Measurements from ENCODE around the gene OR52K2.

Gene OR52K2

DNA sequence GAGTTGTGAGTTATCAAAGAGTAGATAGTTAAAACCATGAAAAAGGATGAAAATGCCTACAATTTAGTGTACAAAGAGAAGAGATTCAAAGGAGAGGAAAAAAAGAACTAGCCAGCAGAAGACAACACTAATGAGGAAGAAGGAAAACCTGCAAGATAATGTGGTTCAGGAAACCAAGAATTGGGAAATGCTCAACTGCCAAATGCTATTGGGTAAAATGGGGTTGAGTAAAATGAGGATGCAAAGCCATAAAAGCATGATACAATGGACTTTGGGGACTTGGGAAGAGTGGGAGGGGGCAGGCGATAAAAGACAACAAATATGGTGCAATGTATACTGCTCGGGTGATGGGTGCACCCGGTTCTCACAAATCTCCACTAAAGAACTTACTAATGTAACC lies 7.6 kb upstream of the OR52K2 start:
- WGBS = no CpG with 5 or more reads among the region's 3 CpGs
- Histone ChIP-seq H3K4me1 (ENCODE audit: control insufficient read depth, insufficient read depth, low read depth, low read length) (no peaks in the 10 kb centered on the region), H4K91ac (ENCODE audit: low read length) (no peak overlapping the region), H3K9ac (ENCODE audit: low read length) (no peak overlapping the region), H3K4ac (ENCODE audit: low read depth in 1 of 2, low read length in 2 of 2) (no peak overlapping the region), H4K8ac (ENCODE audit: low read length) (no peak overlapping the region), H3K36me3 (ENCODE audit: control insufficient read depth in 1 of 2, insufficient read depth in 2 of 2, low read depth in 1 of 2, low read length in 2 of 2) (no peaks in the 10 kb centered on the region), H3K23ac (ENCODE audit: low read length in 2 of 2) (no peak overlapping the region), H3K27me3 (ENCODE audit: control insufficient read depth in 1 of 2, insufficient read depth in 1 of 2, low read length in 2 of 2) (no peaks in the 10 kb centered on the region), H3K9me3 (ENCODE audit: control insufficient read depth, low read length) (peaks cover 6% of the 10 kb centered on the region), H3K4me2 (ENCODE audit: low read length, poor library complexity, severe bottlenecking) (no peak overlapping the region), H3K4me3 (ENCODE audit: insufficient read depth in 1 of 2, low read depth in 1 of 2, low read length in 2 of 2) (no peak overlapping the region), H2AFZ (ENCODE audit: low read depth, low read length) (no peak overlapping the region), H2BK5ac (ENCODE audit: low read depth, low read length, poor library complexity, severe bottlenecking) (no peak overlapping the region), H2BK15ac (ENCODE audit: low read depth, poor library complexity, severe bottlenecking) (no peak overlapping the region), H3K27ac (ENCODE audit: low read length, poor library complexity, severe bottlenecking) (no peak overlapping the region), H3K79me1 (replicated peaks; ENCODE audit: low read length, poor library complexity, severe bottlenecking) (no peaks in the 10 kb centered on the region), H2BK120ac (ENCODE audit: low read depth, low read length) (no peak overlapping the region), H3K14ac (ENCODE audit: low read length in 2 of 2) (no peak overlapping the region), H3K18ac (ENCODE audit: low read depth in 1 of 2, low read length in 2 of 2) (no peak overlapping the region), H2BK12ac (ENCODE audit: low read length in 2 of 2) (no peak overlapping the region), H2AK5ac (ENCODE audit: low read length, severe bottlenecking) (no peak overlapping the region)
- DNase-seq = no peak

DNA sequence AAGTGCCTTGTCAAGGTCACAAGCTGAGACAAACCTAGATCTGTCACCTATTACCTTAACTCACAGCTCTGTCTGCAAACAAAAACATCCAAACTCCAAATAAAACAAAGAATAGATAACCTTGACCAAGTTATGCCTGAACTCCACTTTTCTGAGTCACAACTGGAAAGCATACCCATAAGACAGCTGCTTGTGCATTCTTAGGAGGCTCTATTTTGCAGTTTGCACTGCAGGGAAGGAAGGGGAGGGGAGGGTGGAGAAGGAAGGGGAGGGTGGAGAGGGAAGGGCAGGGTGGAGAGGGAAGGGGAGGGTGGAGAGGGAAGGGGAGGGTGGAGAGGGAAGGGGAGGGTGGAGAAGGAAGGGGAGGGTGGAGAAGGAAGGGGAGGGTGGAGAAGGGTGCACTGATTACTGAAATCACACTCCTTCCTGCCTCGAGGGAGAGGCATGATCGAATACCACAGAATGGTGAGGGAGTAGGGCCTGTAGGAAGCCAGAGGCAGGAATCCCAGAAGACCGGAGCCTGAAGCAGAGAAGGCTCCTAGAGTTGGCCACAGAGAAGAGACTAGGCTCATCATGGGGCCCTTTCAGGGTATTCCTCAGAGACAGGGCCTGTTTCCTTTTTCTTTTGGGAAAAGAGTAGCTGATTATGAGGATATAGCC lies 5.7 kb upstream of the OR52K2 start:
- no peak overlapping the region for H3K9ac ChIP-seq (ENCODE audit: low read length)
- no peak overlapping the region for H2BK5ac ChIP-seq (ENCODE audit: low read depth, low read length, poor library complexity, severe bottlenecking)
- no peak overlapping the region for H3K4ac ChIP-seq (ENCODE audit: low read depth in 1 of 2, low read length in 2 of 2)
- H3K4me3 ChIP-seq (ENCODE audit: insufficient read depth in 1 of 2, low read depth in 1 of 2, low read length in 2 of 2) = no peak overlapping the region
- H4K91ac ChIP-seq (ENCODE audit: low read length) = no peak overlapping the region
- no peak overlapping the region for H3K4me2 ChIP-seq (ENCODE audit: low read length, poor library complexity, severe bottlenecking)
- no peaks in the 10 kb centered on the region for H3K4me1 ChIP-seq (ENCODE audit: control insufficient read depth, insufficient read depth, low read depth, low read length)
- no peak overlapping the region for H4K8ac ChIP-seq (ENCODE audit: low read length)
- H2BK15ac ChIP-seq (ENCODE audit: low read depth, poor library complexity, severe bottlenecking) = no peak overlapping the region
- H3K27me3 ChIP-seq (ENCODE audit: control insufficient read depth in 1 of 2, insufficient read depth in 1 of 2, low read length in 2 of 2) = no peaks in the 10 kb centered on the region
- H2AK5ac ChIP-seq (ENCODE audit: low read length, severe bottlenecking) = no peak overlapping the region
- H3K9me3 ChIP-seq (ENCODE audit: control insufficient read depth, low read length) = peaks cover 6% of the 10 kb centered on the region
- no peak overlapping the region for H3K18ac ChIP-seq (ENCODE audit: low read depth in 1 of 2, low read length in 2 of 2)
- no peak overlapping the region for H2BK120ac ChIP-seq (ENCODE audit: low read depth, low read length)
- H3K14ac ChIP-seq (ENCODE audit: low read length in 2 of 2) = no peak overlapping the region
- H3K79me1 ChIP-seq (replicated peaks; ENCODE audit: low read length, poor library complexity, severe bottlenecking) = no peaks in the 10 kb centered on the region
- H3K23ac ChIP-seq (ENCODE audit: low read length in 2 of 2) = no peak overlapping the region
- no peak for DNase-seq
- no peak overlapping the region for H3K27ac ChIP-seq (ENCODE audit: low read length, poor library complexity, severe bottlenecking)
- no peak overlapping the region for H2BK12ac ChIP-seq (ENCODE audit: low read length in 2 of 2)
- 54% methylated on average over 3 of the region's 3 CpGs for WGBS
- no peaks in the 10 kb centered on the region for H3K36me3 ChIP-seq (ENCODE audit: control insufficient read depth in 1 of 2, insufficient read depth in 2 of 2, low read depth in 1 of 2, low read length in 2 of 2)
- H2AFZ ChIP-seq (ENCODE audit: low read depth, low read length) = no peak overlapping the region

DNA sequence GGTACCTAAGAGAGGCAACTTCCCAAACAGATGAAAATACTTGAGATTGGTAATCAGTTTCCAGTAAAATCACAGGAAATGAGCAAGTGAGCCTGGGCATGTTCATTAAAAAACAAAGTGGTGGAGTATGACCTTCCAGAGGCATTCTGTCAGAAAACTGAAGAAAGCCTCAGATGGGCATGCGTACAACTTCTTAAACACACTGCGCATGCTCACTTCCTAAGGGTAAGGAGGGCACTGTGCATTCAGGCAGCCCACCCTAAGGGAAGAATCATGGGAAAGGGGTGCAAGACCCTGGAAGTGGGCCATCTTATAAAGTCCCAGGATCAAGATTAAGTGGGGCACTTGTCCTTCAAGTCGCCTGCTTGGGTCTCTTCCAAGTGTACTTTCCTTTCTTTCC lies 4.0 kb downstream of the OR52K2 start:
- H2BK5ac ChIP-seq (ENCODE audit: low read depth, low read length, poor library complexity, severe bottlenecking) = no peak overlapping the region
- 95% methylated on average over 2 of the region's 3 CpGs for WGBS
- H3K14ac ChIP-seq (ENCODE audit: low read length in 2 of 2) = no peak overlapping the region
- H4K8ac ChIP-seq (ENCODE audit: low read length) = no peak overlapping the region
- H3K4me2 ChIP-seq (ENCODE audit: low read length, poor library complexity, severe bottlenecking) = no peak overlapping the region
- no peak overlapping the region for H3K4me3 ChIP-seq (ENCODE audit: insufficient read depth in 1 of 2, low read depth in 1 of 2, low read length in 2 of 2)
- DNase-seq = no peak
- H3K4me1 ChIP-seq (ENCODE audit: control insufficient read depth, insufficient read depth, low read depth, low read length) = no peaks in the 10 kb centered on the region
- no peaks in the 10 kb centered on the region for H3K36me3 ChIP-seq (ENCODE audit: control insufficient read depth in 1 of 2, insufficient read depth in 2 of 2, low read depth in 1 of 2, low read length in 2 of 2)
- H3K9ac ChIP-seq (ENCODE audit: low read length) = no peak overlapping the region
- no peak overlapping the region for H2BK15ac ChIP-seq (ENCODE audit: low read depth, poor library complexity, severe bottlenecking)
- H3K23ac ChIP-seq (ENCODE audit: low read length in 2 of 2) = no peak overlapping the region
- H2AFZ ChIP-seq (ENCODE audit: low read depth, low read length) = no peak overlapping the region
- no peak overlapping the region for H3K18ac ChIP-seq (ENCODE audit: low read depth in 1 of 2, low read length in 2 of 2)
- H3K79me1 ChIP-seq (replicated peaks; ENCODE audit: low read length, poor library complexity, severe bottlenecking) = no peaks in the 10 kb centered on the region
- no peak overlapping the region for H3K27ac ChIP-seq (ENCODE audit: low read length, poor library complexity, severe bottlenecking)
- H2BK12ac ChIP-seq (ENCODE audit: low read length in 2 of 2) = no peak overlapping the region
- H3K27me3 ChIP-seq (ENCODE audit: control insufficient read depth in 1 of 2, insufficient read depth in 1 of 2, low read length in 2 of 2) = no peaks in the 10 kb centered on the region
- H4K91ac ChIP-seq (ENCODE audit: low read length) = no peak overlapping the region
- H3K4ac ChIP-seq (ENCODE audit: low read depth in 1 of 2, low read length in 2 of 2) = no peak overlapping the region
- H3K9me3 ChIP-seq (ENCODE audit: control insufficient read depth, low read length) = peaks cover 4% of the 10 kb centered on the region
- no peak overlapping the region for H2AK5ac ChIP-seq (ENCODE audit: low read length, severe bottlenecking)
- H2BK120ac ChIP-seq (ENCODE audit: low read depth, low read length) = no peak overlapping the region

DNA sequence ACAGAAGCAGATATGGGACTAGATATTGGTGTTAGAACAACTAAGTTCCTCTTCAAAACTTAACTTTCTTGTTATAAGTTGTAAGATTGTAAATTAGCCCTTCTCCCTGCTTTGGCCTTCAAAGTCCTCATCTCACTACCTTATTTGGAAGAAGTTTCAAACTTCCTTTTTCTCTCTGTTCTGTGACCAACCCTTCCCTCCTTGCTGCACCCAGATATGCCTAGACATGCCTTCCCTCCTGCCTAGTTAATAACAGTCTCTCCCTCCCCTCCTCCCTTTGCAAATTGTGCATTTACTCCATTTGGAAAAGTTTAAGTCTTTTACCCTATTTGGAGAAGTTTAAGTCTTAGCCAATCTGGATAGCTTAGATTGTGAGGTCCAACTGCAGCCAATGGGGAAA lies 4.9 kb downstream of the OR52K2 start:
- H2BK5ac ChIP-seq (ENCODE audit: low read depth, low read length, poor library complexity, severe bottlenecking) = no peak overlapping the region
- no peaks in the 10 kb centered on the region for H3K36me3 ChIP-seq (ENCODE audit: control insufficient read depth in 1 of 2, insufficient read depth in 2 of 2, low read depth in 1 of 2, low read length in 2 of 2)
- no peak overlapping the region for H4K8ac ChIP-seq (ENCODE audit: low read length)
- no peak overlapping the region for H2BK12ac ChIP-seq (ENCODE audit: low read length in 2 of 2)
- no peak overlapping the region for H3K4me2 ChIP-seq (ENCODE audit: low read length, poor library complexity, severe bottlenecking)
- H2AFZ ChIP-seq (ENCODE audit: low read depth, low read length) = no peak overlapping the region
- H3K18ac ChIP-seq (ENCODE audit: low read depth in 1 of 2, low read length in 2 of 2) = no peak overlapping the region
- H3K4ac ChIP-seq (ENCODE audit: low read depth in 1 of 2, low read length in 2 of 2) = no peak overlapping the region
- H3K4me1 ChIP-seq (ENCODE audit: control insufficient read depth, insufficient read depth, low read depth, low read length) = no peaks in the 10 kb centered on the region
- no peak overlapping the region for H4K91ac ChIP-seq (ENCODE audit: low read length)
- H2BK120ac ChIP-seq (ENCODE audit: low read depth, low read length) = no peak overlapping the region
- H3K9ac ChIP-seq (ENCODE audit: low read length) = no peak overlapping the region
- H3K9me3 ChIP-seq (ENCODE audit: control insufficient read depth, low read length) = peaks cover 4% of the 10 kb centered on the region
- no peak overlapping the region for H2AK5ac ChIP-seq (ENCODE audit: low read length, severe bottlenecking)
- no peak overlapping the region for H2BK15ac ChIP-seq (ENCODE audit: low read depth, poor library complexity, severe bottlenecking)
- DNase-seq = no peak
- no peak overlapping the region for H3K14ac ChIP-seq (ENCODE audit: low read length in 2 of 2)
- H3K23ac ChIP-seq (ENCODE audit: low read length in 2 of 2) = no peak overlapping the region
- no peaks in the 10 kb centered on the region for H3K79me1 ChIP-seq (replicated peaks; ENCODE audit: low read length, poor library complexity, severe bottlenecking)
- H3K27me3 ChIP-seq (ENCODE audit: control insufficient read depth in 1 of 2, insufficient read depth in 1 of 2, low read length in 2 of 2) = no peaks in the 10 kb centered on the region
- H3K4me3 ChIP-seq (ENCODE audit: insufficient read depth in 1 of 2, low read depth in 1 of 2, low read length in 2 of 2) = no peak overlapping the region
- H3K27ac ChIP-seq (ENCODE audit: low read length, poor library complexity, severe bottlenecking) = no peak overlapping the region

All from mesenchymal stem cell (in vitro differentiated cells and primary cell).